ENCODE data around the gene NSDHL. TPM values are rescaled to one million over a fixed set of nuclear protein-coding genes. Genes with fewer than 3 reads are reported as not detected.

NSDHL gene
- total RNA-seq, 1 experiment from 2014 or later: 31.6 TPM

- Histone ChIP-seq H2BK15ac (ENCODE audit: low read depth, low read length) (no peak overlapping the region), H3K27me3 (ENCODE audit: insufficient read depth, low read length) (no peaks in the 10 kb centered on the region), H3K79me2 (ENCODE audit: insufficient read depth, low read length) (no peaks in the 10 kb centered on the region), H3K79me1 (ENCODE audit: insufficient read depth, low read depth, low read length, poor library complexity, severe bottlenecking) (no peaks in the 10 kb centered on the region), H3K56ac (ENCODE audit: insufficient read length, low read depth, low read length) (no peak overlapping the region), H3K9ac (ENCODE audit: extremely low read depth, insufficient read length, low read length) (no peak overlapping the region), H4K8ac (replicated peaks; ENCODE audit: insufficient read length, low read depth, low read length) (no peak overlapping the region), H2BK120ac (ENCODE audit: low read depth, low read length, poor library complexity, severe bottlenecking) (no peak overlapping the region), H3K23ac (ENCODE audit: insufficient read length, low read depth, low read length) (no peak overlapping the region), H3T11ph (ENCODE audit: low read length) (no peak overlapping the region), H2BK20ac (ENCODE audit: low read depth, low read length, poor library complexity, severe bottlenecking) (no peak overlapping the region), H3K23me2 (ENCODE audit: insufficient read length, low read depth, low read length, poor library complexity, severe bottlenecking) (peaks cover 4% of the 10 kb centered on the region), H3K18ac (ENCODE audit: insufficient read length, low read depth, low read length) (no peak overlapping the region), H2BK5ac (ENCODE audit: insufficient read length, low read length) (no peak overlapping the region), H2AFZ (ENCODE audit: low read length) (no peak overlapping the region), H3K14ac (ENCODE audit: insufficient read depth, low read length) (no peak overlapping the region), H3K4ac (ENCODE audit: low read depth, low read length) (no peak overlapping the region), H3K27ac (ENCODE audit: insufficient read length, low read depth, low read length) (no peak overlapping the region), H2AK5ac (ENCODE audit: insufficient read length, low read length) (no peak overlapping the region), H3K4me1 (ENCODE audit: insufficient read depth, low read length) (no peaks in the 10 kb centered on the region), H3K4me2 (ENCODE audit: insufficient read depth, insufficient read length, low read length) (no peak overlapping the region), H3K9me3 (ENCODE audit: control insufficient read depth, low read depth, low read length) (peaks cover 14% of the 10 kb centered on the region), H4K5ac (ENCODE audit: insufficient read length, low read depth, low read length) (no peak overlapping the region), H4K20me1 (ENCODE audit: control insufficient read depth, insufficient read depth, insufficient read length) (no peaks in the 10 kb centered on the region), H2BK12ac (ENCODE audit: insufficient read length, low read depth, low read length) (no peak overlapping the region), H4K91ac (ENCODE audit: insufficient read length, low read depth, low read length) (no peak overlapping the region)
- Mint-ChIP-seq H3K4me1 (peaks cover 23 to 29% of the 10 kb centered on the region in 2 experiments), H3K36me3 (ENCODE audit: insufficient read depth in 1 of 3, low read depth in 3 of 3) (peaks cover 2 to 9% (median 3%) of the 10 kb centered on the region in 3 experiments; a peak in 6 of 7 replicates), H3K27ac (no peak overlapping the region; a peak in 1 of 7 replicates), H3K27me3 (ENCODE audit: low read depth) (peaks cover 4% of the 10 kb centered on the region), H3K9me3 (peaks cover 59 to 65% of the 10 kb centered on the region in 2 experiments), H3K4me3 (no peak overlapping the region)
- DNase-seq: no peak
- no peak for TF ChIP-seq CTCF (conservative IDR thresholded peaks at IDR 0.05)
- no CpG with 5 or more reads among the region's 8 CpGs for WGBS (ENCODE audit: extremely low coverage, insufficient read length, low lambda C conversion rate)
Measured at GRCh38 chrX:152905081-152905420, 74.2 kb downstream of the NSDHL start.

Measured in H9 (cell line).